Fibroblast of lung (primary cell): ENCODE results near the gene LTBP2. TPM values are rescaled to one million over a fixed set of nuclear protein-coding genes. Genes with fewer than 3 reads are reported as not detected.

Source experiments
- DNase-seq, 2 donors: peaks; one replicate each; pipeline versions ENCODE4 v3.0.0 to v3.0.0-alpha.2; 2010; ENCODE audit warnings: low read depth in 2 of 2
- H2AFZ ChIP-seq: 2 replicates; pipeline ENCODE4 v1.5.1; 2012; ENCODE audit warnings: low read length, control low read depth, inconsistent platforms
- H3K27ac ChIP-seq: 2 replicates; pipeline ENCODE4 v1.5.1; 2011; ENCODE audit warnings: low read length, control low read depth; ENCODE audit not compliant: insufficient read depth
- H3K27me3 ChIP-seq: 2 replicates; pipeline ENCODE4 v1.5.1; 2011; ENCODE audit warnings: mild to moderate bottlenecking, low read length; ENCODE audit not compliant: control insufficient read depth, insufficient read depth
- H3K36me3 ChIP-seq: 2 replicates; pipeline ENCODE4 v1.5.1; 2011; ENCODE audit warnings: low read length; ENCODE audit not compliant: control insufficient read depth, insufficient read depth
- H3K4me1 ChIP-seq: 2 replicates; pipeline ENCODE4 v1.5.1; 2011; ENCODE audit warnings: low read length; ENCODE audit not compliant: control insufficient read depth, insufficient read depth; ENCODE audit errors: extremely low read depth
- H3K4me2 ChIP-seq: 2 replicates; pipeline ENCODE4 v1.5.1; 2011; ENCODE audit warnings: low read length, control low read depth; ENCODE audit not compliant: insufficient read depth; ENCODE audit errors: extremely low read depth
- H3K4me3 ChIP-seq, 4 experiments: fragments of 200-600 bp in 1 of 4; sonication (generic) in 1 of 4; replicated peaks in 1 of 4; 2 replicates each; pipeline ENCODE4 v1.5.1; 2011 to 2016; ENCODE audit warnings: low read length in 4 of 4, low read depth in 3 of 4, mild to moderate bottlenecking in 3 of 4, control low read depth in 2 of 4, inconsistent platforms in 1 of 4, mixed read lengths in 1 of 4; ENCODE audit not compliant: insufficient read depth in 1 of 4; ENCODE audit errors: control extremely low read depth in 1 of 4
- H3K79me2 ChIP-seq: 2 replicates; pipeline ENCODE4 v1.5.1; 2012; ENCODE audit warnings: mild to moderate bottlenecking, low read length, inconsistent platforms; ENCODE audit not compliant: control insufficient read depth, insufficient read depth
- H3K9ac ChIP-seq: 2 replicates; pipeline ENCODE4 v1.5.1; 2011; ENCODE audit warnings: mild to moderate bottlenecking, low read length, control low read depth; ENCODE audit not compliant: insufficient read depth
- H3K9me3 ChIP-seq: 2 replicates; pipeline ENCODE4 v1.5.1; 2012; ENCODE audit warnings: low read depth, low read length; ENCODE audit not compliant: control insufficient read depth, insufficient read depth
- H4K20me1 ChIP-seq: 2 replicates; pipeline ENCODE4 v1.5.1; 2011; ENCODE audit warnings: low read length; ENCODE audit not compliant: control insufficient read depth, insufficient read depth; ENCODE audit errors: extremely low read depth
- EZH2 ChIP-seq: IDR thresholded peaks from 2 replicates; pipeline ENCODE4 v1.5.1; 2012; ENCODE audit warnings: low read length, control low read depth, mild to moderate bottlenecking; ENCODE audit errors: missing control alignments
- polyA plus RNA-seq, 2 donors: library from polyadenylated mRNA; depleted of rRNA in 1 of 2; stranded (reverse) in 1 of 2; unstranded in 1 of 2; fragments of >200 nt; gene quantifications; 2 replicates each; pipeline ENCODE4 v1.2.1, GENCODE V29; 2011 to 2012; ENCODE audit warnings: missing spikeins in 1 of 2
- total RNA-seq: library from RNA; depleted of rRNA; stranded (reverse); fragments of >200 nt; gene quantifications from 2 replicates; pipeline ENCODE4 v1.2.1, GENCODE V29; 2014
- TF ChIP-seq, protein P1 (sequence below), 2 donors: IDR thresholded peaks in 1 of 2; conservative IDR thresholded peaks in 1 of 2; 1 replicate in 1 of 2; 2 replicates in 1 of 2; pipeline ENCODE4 v1.5.1; 2011 to 2012; ENCODE audit warnings: low read length in 2 of 2, control low read depth in 1 of 2, inconsistent platforms in 1 of 2, low read depth in 1 of 2, mild to moderate bottlenecking in 1 of 2

The LTBP2 gene
- total and polyA plus RNA-seq, 2 donors (not counting 1 experiment from before 2014, with no cell fraction given): 108 to 514 TPM

DNA sequence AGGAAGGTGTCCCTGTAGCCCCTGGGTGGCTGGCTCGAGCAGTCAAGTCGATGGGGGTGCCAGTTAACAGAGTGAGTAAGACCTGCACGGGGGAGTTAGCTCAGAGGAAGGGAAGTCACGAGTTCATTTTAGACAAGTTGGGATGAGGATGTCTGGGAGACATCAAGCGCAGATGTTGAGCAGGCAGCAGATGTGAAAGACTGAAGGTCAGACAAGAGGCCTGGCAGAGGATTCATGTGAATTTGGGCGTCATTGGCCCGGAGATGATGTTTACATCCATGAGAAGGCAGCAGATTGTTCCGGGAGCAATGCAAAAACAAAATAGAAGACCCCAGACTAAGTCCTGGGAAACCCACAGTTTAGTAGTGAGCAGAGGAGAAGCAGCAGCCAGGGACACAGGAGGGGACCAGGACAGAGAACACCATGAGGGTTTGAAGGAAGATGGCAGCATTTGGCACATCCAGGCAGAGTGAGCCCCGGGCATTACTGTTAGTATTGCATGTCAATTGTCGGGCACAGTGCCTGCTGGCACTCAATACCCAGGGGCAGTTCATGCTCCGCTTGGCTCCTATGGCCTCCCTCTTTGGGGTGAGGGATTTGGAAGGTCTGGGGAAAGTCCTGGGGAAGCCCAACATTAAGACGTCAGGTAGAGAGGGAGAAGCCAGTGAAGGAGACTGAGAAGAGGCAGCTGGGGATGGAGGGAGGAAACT is 15.1 kb downstream of the LTBP2 start:
- Histone ChIP-seq H3K79me2 (peaks cover 80% of the 10 kb centered on the region), H3K9ac (peak overlapping the region; percentile 46), H4K20me1 (no peaks in the 10 kb centered on the region), H3K4me3 (no peak overlapping the region), H3K36me3 (peaks cover 16% of the 10 kb centered on the region), H3K4me2 (no peak overlapping the region), H2AFZ (no peak overlapping the region), H3K27me3 (no peaks in the 10 kb centered on the region), H3K9me3 (no peaks in the 10 kb centered on the region), H3K4me1 (peaks cover 78% of the 10 kb centered on the region), H3K27ac (peak overlapping the region; percentile 74)
- no peak for TF ChIP-seq EZH2
- TF ChIP-seq, protein P1, sequence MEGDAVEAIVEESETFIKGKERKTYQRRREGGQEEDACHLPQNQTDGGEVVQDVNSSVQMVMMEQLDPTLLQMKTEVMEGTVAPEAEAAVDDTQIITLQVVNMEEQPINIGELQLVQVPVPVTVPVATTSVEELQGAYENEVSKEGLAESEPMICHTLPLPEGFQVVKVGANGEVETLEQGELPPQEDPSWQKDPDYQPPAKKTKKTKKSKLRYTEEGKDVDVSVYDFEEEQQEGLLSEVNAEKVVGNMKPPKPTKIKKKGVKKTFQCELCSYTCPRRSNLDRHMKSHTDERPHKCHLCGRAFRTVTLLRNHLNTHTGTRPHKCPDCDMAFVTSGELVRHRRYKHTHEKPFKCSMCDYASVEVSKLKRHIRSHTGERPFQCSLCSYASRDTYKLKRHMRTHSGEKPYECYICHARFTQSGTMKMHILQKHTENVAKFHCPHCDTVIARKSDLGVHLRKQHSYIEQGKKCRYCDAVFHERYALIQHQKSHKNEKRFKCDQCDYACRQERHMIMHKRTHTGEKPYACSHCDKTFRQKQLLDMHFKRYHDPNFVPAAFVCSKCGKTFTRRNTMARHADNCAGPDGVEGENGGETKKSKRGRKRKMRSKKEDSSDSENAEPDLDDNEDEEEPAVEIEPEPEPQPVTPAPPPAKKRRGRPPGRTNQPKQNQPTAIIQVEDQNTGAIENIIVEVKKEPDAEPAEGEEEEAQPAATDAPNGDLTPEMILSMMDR (conservative IDR thresholded peaks at IDR 0.05 in 1 of 2, IDR thresholded peaks at IDR 0.05 in 1 of 2; ENCODE audit: low read depth in 1 of 2, low read length in 2 of 2): no peak
- peak; percentile 57 to 92 for DNase-seq

DNA sequence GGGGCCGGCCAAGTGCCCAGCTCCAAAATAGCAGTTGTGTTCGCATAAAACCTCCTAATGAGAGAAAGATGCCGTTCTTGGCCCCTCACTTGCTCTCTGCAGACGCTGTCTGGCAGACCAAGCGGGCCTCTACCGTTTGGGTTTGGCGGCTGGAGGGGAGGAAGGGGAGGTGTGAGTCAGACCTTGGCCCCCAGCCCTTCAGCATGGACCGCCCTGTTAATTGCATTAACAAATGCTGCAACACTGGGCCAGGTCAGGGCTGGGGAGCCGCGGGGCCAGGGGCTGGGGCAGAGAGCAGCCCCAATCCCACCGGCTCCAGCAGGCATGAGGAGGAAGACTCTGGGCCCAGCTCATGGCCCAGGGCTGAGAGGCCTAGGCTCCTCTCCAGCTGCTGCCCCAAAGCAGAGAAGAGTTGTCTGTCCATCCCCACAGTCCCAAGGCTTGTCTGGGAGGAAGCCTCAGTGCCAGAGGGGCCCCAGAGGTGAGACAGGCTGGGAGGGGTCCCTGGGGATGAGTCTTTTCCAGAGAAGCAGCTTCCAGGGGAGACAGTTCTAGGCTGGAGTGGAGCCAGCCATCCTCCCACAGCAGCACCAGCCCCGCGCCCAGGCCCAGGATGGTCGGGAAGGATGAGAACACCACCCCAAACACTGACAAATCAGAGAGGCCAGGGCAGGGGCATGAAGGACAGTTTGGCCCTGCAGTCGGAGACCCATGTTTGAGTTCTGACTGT is 16.9 kb downstream of the LTBP2 start:
- Histone ChIP-seq H4K20me1 (no peaks in the 10 kb centered on the region), H3K36me3 (peaks cover 11% of the 10 kb centered on the region), H3K4me2 (peak overlapping the region; percentile 68), H3K79me2 (peaks cover 80% of the 10 kb centered on the region), H2AFZ (no peak overlapping the region), H3K9me3 (no peaks in the 10 kb centered on the region), H3K4me1 (peaks cover 77% of the 10 kb centered on the region), H3K27ac (peak overlapping the region; percentile 88), H3K9ac (peak overlapping the region; percentile 31), H3K4me3 (peak overlapping the region in 1 of 4 experiments; percentile 26), H3K27me3 (no peaks in the 10 kb centered on the region)
- DNase-seq: peak; percentile 84 to 85
- TF ChIP-seq, protein P1 (conservative IDR thresholded peaks at IDR 0.05 in 1 of 2, IDR thresholded peaks at IDR 0.05 in 1 of 2; ENCODE audit: low read depth in 1 of 2, low read length in 2 of 2): no peak

DNA sequence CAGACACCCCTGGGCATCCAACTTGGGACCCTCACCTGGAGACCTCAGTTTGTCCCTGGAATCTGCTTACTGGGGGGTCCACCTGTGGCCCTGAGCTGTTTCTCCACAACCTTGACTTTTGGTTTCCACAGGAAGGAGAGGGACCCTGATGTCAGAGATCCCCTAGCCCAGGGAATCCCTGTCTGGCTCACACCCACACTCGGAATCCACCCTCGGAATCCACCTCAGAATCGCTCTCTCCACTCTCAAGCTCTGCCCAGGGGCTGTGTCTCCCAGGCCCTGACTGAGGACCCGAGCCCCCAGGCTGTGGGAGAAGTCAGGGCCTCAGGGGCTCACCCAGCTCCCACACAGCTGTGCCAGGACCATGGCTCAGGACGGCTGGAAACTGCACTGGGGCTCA is 17.4 kb downstream of the LTBP2 start:
- H3K4me2 ChIP-seq: peak overlapping the region; percentile 68
- peak overlapping the region; percentile 31 for H3K9ac ChIP-seq

More for the DNA sequence above, 17.4 kb downstream of the LTBP2 start:
- H3K27me3 ChIP-seq: no peaks in the 10 kb centered on the region
- H3K4me3 ChIP-seq: peak overlapping the region in 1 of 4 experiments; percentile 26
- no peak for DNase-seq
- no peaks in the 10 kb centered on the region for H3K9me3 ChIP-seq
- TF ChIP-seq, protein P1 (conservative IDR thresholded peaks at IDR 0.05 in 1 of 2, IDR thresholded peaks at IDR 0.05 in 1 of 2; ENCODE audit: low read depth in 1 of 2, low read length in 2 of 2): no peak
- no peak for TF ChIP-seq EZH2
- H3K79me2 ChIP-seq: peaks cover 80% of the 10 kb centered on the region
- peaks cover 72% of the 10 kb centered on the region for H3K4me1 ChIP-seq
- H3K27ac ChIP-seq: peak overlapping the region; percentile 88
- H2AFZ ChIP-seq: no peak overlapping the region
- no peaks in the 10 kb centered on the region for H4K20me1 ChIP-seq
- peaks cover 9% of the 10 kb centered on the region for H3K36me3 ChIP-seq
